ENCODE measurements around the gene C11orf42. TPM values are rescaled to one million over a fixed set of nuclear protein-coding genes. Genes with fewer than 3 reads are reported as not detected.

The C11orf42 gene
- total and polyA plus RNA-seq, 2 donors (not counting 3 experiments of a cell fraction or from before 2014, with no cell fraction given) = not detected

DNA sequence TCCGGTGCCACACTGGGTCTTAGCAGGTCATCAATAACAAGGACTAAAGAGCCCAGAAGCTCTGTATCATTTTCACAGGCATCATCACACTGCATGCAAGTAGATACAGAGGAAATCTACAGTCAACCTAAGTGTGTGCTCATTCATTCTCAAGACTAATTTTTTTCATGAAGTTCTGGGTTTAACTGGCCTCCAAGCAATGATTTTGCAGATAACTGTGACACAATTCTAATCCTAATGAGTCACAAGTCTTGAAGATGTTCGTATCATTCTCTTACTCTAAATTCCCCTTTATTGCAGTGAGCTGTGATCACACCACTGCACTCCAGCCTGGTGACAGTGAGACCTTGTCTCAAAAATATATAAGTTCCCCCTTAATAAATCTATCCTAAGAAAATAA is 3.9 kb upstream of the C11orf42 start:
- no TSS peak for BruUV-seq (replicated peaks)
- intact Hi-C loops (cut with micrococcal nuclease) = no loop called here
- no peak for FAIRE-seq

More for the DNA sequence above, 3.9 kb upstream of the C11orf42 start:
- Histone ChIP-seq H3K9me3 (replicated peaks; ENCODE audit: control insufficient read depth, insufficient read depth, low read length) (no peaks in the 10 kb centered on the region), H3K27ac (ENCODE audit: insufficient read depth, low read depth, low read length) (no peak overlapping the region), H3K27me3 (ENCODE audit: control insufficient read depth in 2 of 2, insufficient read depth in 2 of 2, low read length in 2 of 2) (no peaks in the 10 kb centered on the region), H3K4me1 (ENCODE audit: control insufficient read depth, extremely low read depth, insufficient read depth, low read length) (no peaks in the 10 kb centered on the region), H3K4me2 (ENCODE audit: insufficient read depth, low read length) (no peak overlapping the region), H3K9ac (replicated peaks; ENCODE audit: extremely low read depth, insufficient read depth, low read length) (no peak overlapping the region), H2AFZ (ENCODE audit: low read depth, low read length) (no peak overlapping the region), H3K9me1 (replicated peaks; ENCODE audit: control insufficient read depth, extremely low read depth, insufficient read depth, low read length) (no peaks in the 10 kb centered on the region), H3K36me3 (ENCODE audit: control insufficient read depth in 2 of 2, extremely low read depth in 1 of 2, insufficient read depth in 2 of 2, low read length in 2 of 2) (no peaks in the 10 kb centered on the region), H4K20me1 (replicated peaks; ENCODE audit: control insufficient read depth, extremely low read depth, insufficient read depth, low read length) (no peaks in the 10 kb centered on the region), H3K4me3 (replicated peaks in 1 of 3; ENCODE audit: insufficient read depth in 1 of 3, low read depth in 1 of 3, low read length in 3 of 3) (no peak overlapping the region), H3K79me2 (ENCODE audit: control insufficient read depth, insufficient read depth, low read length) (no peaks in the 10 kb centered on the region)
- dilution Hi-C loops (cut with MboI; ENCODE audit: extremely low pct_ligation_motif_present, low sequenced_read_pairs) = no loop called here
- POLR2A ChIA-PET = no interaction called here
- no peak for TF ChIP-seq JUN (IDR thresholded peaks at IDR 0.05; ENCODE audit: borderline replicate concordance, insufficient read depth, insufficient read length, low read depth)
- no peak for TF ChIP-seq POLR2AphosphoS5 (IDR thresholded peaks at IDR 0.05; ENCODE audit: insufficient read depth, low read depth, low read length)
- TF ChIP-seq EZH2 (IDR thresholded peaks at IDR 0.05; ENCODE audit: borderline replicate concordance, low read depth, low read length, severe bottlenecking) = no peak
- TF ChIP-seq FOS (IDR thresholded peaks at IDR 0.05; ENCODE audit: borderline replicate concordance, insufficient read depth, low read length) = no peak
- TF ChIP-seq, protein P1, sequence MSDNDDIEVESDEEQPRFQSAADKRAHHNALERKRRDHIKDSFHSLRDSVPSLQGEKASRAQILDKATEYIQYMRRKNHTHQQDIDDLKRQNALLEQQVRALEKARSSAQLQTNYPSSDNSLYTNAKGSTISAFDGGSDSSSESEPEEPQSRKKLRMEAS (IDR thresholded peaks at IDR 0.05; ENCODE audit: insufficient read depth, insufficient read length) = no peak
- TF ChIP-seq, protein P2, sequence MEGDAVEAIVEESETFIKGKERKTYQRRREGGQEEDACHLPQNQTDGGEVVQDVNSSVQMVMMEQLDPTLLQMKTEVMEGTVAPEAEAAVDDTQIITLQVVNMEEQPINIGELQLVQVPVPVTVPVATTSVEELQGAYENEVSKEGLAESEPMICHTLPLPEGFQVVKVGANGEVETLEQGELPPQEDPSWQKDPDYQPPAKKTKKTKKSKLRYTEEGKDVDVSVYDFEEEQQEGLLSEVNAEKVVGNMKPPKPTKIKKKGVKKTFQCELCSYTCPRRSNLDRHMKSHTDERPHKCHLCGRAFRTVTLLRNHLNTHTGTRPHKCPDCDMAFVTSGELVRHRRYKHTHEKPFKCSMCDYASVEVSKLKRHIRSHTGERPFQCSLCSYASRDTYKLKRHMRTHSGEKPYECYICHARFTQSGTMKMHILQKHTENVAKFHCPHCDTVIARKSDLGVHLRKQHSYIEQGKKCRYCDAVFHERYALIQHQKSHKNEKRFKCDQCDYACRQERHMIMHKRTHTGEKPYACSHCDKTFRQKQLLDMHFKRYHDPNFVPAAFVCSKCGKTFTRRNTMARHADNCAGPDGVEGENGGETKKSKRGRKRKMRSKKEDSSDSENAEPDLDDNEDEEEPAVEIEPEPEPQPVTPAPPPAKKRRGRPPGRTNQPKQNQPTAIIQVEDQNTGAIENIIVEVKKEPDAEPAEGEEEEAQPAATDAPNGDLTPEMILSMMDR (IDR thresholded peaks at IDR 0.05; ENCODE audit: extremely low read depth in 1 of 2, insufficient read depth in 1 of 2, low read depth in 1 of 2, low read length in 2 of 2) = no peak
- no peak for TF ChIP-seq MYC (IDR thresholded peaks at IDR 0.05; ENCODE audit: low read depth, low read length)
- no peak for TF ChIP-seq GATA2 (IDR thresholded peaks at IDR 0.05; ENCODE audit: insufficient read depth, insufficient read length, low read depth, low read length)
- TF ChIP-seq POLR2A (IDR thresholded peaks at IDR 0.05; ENCODE audit: low read depth, low read length) = no peak
- DNase-seq (ENCODE audit: low read depth, low spot score) = no peak
- CTCF ChIA-PET = interaction anchor here (1.2 to 1.6 kb wide), 2 partner anchors 14 to 161 kb away, joined by 4 to 5 read pairs; no protein-coding TSS in a partner anchor

Data from endothelial cell of umbilical vein (primary cell).